ENCODE data around the gene THAP4.

THAP4 gene

Small RNA genes within 50 kb of the gene (small RNA-seq; reads per million reads assigned to genes)
- 0.28 reads per million for gene RNA5SP122
